HG03108 (cell line): ENCODE measurements around the gene FREM2.

ENCODE experiments used
- ATAC-seq: cut with Tn5 transposase; IDR thresholded peaks from one replicate; pipeline ENCODE4 v1.9.1; 2021; ENCODE audit warnings: moderate library complexity; ENCODE audit not compliant: unreplicated experiment

Gene FREM2

DNA sequence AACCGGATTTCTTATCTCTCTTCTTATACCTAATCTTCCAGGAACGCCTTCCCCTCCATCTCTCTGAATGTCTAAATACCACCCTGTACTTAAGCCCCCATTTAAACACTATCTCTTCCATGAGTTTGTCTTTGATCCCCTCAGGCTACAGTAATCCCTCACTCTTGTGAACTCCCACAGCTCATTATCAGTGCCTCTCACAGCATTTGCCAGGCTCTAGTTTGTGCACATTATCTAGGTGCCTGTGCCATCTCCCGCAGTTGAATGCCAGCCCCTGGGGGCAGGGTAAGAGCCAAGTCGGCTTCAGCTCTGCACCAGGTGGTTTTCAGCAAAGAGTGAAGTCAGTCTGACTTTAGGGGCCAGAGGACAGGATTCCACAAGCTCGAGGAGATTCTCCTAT lies 71.4 kb downstream of the FREM2 start:
- ATAC-seq, result no peak

DNA sequence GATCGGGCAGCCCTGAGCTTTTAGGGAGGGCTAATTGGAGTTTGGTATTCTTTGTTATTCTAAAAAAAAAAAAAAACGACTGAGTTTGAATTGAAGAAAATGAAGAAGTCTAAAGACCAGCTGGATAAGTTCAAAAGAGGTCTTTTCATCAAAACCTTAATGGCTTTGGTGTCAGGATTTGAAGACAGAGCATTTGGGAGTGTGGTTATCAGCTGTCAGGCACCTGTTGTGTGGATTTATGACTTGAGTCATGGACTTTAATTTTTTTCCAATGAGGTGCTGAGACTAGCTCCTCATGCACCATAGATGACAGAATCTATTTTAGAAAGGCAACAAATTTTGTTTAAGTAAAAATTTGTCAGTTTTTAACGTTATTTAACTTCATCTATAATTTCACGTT lies 72.5 kb downstream of the FREM2 start:
- no peak for ATAC-seq

DNA sequence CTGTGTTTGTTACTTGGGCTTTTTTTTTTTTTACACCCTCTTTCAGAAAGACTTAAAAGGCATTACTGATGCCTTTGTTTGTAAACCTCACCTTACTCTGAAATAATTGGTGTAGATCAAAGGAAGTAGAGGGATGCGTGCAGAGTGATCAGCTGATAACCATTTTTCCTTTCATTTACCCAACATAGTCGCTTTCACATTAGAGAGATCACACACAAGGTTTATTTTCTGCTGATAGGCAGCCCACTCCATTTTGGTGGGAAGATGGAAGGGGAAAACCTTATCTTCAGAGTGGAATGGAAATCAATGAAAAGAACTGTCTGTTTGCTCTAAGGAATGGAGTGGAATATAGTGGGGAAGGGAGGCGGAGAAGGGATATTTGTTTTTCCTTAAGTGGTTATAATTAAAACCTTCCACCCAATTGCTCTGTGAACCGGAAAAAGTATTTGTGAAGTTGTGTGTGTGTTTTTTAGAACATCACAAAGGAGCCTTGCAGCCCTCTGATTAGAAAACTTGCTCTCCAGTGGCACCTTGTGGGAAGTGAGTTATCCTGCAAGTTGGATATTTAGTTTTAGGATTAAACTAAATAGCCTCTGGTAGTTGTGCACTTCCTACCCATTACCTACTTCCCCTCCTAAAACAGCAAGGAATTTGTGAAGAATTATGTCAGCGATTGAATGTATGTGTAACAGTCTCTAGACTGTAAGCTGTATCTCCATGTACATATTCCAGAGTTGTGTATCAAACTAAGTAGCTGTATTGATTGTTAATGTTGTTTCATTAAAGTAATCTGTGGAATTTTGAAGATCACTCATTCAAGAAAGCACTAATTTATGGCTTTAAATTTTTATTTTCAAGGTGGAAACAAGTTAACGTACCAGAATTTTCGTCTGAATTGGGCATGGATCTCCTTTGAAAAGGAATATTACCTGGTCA lies 76.8 kb downstream of the FREM2 start:
- no peak for ATAC-seq

DNA sequence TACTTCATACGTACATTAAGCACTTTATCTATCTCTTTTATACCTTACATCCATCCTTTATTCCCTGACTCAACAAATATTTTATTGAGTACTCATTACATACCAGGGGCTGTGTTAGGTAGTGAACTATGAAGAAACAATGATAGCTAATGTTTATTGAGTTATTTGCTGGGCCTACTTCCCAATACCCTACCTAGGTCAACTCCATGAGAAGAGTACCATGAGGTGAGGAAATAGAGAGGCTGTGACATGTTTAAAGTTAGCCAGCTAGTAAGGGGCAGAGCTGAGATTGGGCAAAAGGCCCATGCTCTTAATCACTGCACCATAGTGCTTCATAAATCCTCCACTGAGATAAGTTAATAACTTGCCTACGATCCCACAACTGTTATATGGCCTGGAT lies 79.9 kb downstream of the FREM2 start:
- no peak for ATAC-seq

DNA sequence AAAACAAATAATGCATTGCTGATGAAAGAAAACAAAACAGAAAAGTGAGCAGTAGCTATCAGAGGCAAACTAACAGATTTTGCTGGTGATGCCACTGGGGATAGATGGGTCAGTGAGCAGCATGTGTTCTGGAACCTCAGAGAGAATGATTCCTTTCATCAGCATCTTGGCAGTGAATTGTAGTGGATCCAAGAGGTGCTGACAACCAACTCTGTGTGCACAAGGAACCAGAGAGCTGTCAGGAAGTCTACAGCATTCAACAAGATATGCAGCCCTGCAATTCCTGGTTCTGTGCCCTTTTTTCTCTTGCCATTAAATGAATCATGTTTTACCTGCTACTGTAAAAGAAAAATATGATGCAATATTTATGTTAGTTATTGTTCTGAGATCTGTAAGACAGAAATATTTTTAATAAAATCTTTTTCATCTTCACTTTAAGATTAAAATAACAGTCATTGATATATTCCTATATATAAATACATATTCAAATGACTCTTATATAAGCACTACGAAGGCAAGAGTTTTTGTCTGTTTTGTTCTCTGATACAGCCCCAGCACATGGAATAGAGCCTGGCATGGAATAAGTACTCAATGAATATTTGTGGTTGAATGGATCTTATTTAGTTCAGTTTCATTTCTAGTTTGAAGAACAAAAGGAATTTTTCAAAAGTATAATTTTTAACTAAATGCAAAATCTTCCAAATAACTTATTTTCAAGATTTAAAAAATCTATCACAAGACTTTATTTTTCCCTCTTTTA lies 80.8 kb downstream of the FREM2 start:
- ATAC-seq, result no peak

DNA sequence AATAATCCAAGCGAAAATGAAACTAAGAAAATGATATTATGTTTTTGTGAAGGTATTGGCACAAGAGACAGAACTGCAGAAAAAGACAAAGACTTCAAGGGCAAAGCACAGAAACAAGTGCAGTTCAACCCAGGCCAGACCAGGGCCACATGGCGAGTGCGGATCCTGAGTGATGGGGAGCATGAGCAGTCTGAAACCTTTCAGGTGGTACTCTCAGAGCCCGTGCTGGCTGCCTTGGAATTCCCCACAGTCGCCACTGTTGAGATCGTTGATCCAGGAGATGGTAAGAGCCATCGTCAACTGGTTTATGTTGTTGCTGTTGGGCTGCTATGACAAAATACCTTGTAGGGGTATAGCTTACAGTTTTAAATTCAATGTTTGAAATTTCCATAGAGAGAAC lies 82.6 kb downstream of the FREM2 start:
- ATAC-seq, result no peak

DNA sequence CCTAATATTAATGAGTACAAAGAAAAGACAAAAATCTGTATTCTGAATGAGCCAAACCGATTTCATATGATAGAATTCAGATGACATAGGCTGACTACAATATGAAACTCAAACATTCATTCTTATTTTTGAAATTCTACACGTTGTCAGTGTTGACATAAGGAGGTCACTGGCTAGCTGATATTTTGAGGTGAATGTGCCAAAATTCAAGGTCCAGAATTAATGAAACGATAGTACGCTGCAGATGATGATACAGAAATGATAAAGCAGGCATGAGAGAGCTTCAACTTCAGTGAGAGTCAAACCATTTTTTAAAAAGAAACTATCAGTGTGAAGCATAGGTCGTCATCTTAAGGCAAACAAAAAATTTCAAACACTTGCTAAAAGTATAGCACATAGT lies 88.2 kb downstream of the FREM2 start:
- ATAC-seq, result no peak

DNA sequence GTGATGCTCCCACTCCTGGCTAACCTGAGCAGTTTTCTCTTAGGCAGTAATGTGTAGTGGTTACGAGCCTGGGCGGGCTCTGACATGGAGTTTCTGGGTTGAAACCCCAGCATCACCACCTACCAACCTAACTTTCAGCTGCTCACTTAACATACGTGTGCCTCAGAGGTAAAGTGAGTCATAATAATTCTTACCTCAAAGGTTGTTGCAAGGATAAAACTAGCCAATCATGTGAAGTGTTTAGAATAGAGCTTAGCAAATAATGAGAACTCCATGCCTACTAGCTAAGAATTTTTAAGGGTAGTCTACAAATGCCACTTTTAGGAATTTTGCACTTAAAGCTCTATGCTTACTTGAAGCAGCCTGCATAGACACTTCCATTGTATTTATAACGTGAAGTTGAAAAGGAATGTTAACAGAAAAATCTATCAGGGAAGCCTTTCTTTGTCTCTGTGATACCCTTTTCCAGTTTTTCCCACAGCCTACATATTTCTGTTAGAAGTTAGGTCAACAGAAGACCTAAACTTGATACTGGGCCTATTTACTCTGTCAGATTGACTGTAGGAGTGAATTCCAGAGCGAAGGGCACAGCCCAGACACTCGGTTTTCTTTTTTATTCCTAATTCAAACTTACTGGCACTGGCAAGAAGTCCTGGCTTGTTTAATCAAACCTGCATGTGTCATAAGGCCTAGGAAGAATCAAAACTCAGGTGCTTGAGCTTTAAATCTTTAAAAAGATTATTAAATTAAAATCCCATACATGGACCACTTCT lies 90.7 kb downstream of the FREM2 start:
- no peak for ATAC-seq

DNA sequence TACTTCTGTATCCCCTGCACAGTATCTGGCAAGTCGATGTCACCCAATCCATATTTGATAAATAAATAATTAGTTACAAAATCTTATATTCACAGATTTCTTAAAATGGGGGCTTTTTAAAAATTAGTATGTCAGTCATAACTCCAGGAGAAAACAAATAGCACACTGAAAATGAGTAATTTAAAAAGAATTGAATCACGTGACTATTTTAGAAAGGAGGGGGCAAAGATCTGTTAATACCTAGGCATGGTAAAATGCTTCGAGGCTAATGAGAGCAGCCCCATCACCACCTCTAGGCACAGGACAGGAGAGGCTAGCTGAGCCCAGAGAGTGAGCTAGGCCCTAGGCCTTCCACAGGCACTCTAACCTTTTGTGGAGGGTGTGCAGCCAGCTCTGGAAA lies 94.7 kb downstream of the FREM2 start:
- ATAC-seq, result no peak

DNA sequence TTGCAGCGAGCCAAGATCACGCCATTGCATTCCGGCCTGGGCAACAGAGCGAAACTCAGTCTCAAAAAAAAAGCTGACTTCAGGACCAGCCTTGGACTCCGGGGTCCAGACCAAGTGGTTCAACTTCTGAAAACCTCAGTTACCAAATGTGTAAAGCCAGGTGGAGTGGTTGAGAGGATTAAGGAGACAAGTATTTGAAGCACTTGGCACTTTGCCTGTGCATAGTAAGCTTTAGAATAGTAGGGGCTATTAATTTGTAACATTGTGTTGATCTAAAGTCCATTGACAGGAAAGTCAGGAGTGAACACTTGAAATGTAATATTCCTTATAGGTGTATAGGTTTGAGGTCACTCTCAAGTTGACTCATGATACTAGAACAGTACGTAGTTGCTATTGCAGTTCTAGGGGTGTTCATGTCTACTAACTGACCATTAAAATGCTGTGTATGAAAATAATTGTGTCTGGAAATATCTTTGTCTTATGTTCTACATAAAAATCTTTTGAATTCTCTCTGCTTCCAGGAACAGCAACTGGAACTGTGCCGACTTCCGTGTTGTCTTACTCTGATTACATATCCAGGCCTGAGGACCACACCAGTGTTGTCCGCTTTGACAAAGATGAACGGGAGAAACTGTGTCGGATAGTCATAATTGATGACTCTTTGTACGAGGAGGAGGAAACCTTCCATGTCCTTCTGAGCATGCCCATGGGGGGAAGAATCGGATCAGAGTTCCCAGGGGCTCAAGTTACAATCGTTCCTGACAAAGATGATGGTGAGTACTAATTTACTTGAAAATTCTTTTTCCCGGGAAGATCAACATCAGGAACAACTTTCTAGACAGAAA lies 97.4 kb downstream of the FREM2 start:
- no peak for ATAC-seq

DNA sequence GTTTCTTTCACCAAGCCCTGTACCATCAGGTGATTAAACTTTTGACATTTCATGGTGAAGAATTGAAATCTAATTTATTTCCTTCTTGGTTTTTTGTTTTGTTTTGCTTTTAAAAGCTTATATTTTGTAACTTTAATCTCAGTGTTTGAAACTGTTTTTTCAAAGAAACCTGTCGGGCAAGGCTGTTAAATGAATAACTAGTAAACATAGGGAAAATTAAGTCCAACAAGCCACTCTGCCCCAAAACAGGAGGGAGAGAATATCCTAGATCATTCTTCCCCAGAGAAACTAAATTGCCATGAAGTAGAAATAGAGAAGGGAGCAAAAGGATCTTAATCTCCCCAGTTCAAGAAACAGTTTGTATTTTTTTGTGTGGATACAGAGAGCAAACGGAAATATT lies 98.2 kb downstream of the FREM2 start:
- no peak for ATAC-seq

DNA sequence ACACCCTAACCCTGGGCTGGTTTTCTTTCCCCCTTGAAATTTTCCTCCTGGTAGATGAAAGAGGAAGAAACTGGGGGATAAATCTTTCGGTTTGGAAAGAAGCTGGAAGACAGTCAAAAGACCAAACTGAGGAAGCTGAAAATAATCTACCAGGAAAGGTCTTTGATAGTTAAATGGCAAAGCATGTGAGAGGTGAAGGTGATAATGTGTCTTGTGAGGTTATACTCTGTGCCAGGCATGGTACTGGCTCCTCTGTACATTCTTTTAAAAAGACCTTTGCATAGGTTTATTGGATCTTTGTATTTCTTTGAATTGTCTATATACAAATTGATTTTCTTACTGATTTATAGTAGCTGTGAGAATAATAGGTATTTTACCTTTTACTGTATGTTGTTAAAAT lies 98.6 kb downstream of the FREM2 start:
- ATAC-seq, result no peak

DNA sequence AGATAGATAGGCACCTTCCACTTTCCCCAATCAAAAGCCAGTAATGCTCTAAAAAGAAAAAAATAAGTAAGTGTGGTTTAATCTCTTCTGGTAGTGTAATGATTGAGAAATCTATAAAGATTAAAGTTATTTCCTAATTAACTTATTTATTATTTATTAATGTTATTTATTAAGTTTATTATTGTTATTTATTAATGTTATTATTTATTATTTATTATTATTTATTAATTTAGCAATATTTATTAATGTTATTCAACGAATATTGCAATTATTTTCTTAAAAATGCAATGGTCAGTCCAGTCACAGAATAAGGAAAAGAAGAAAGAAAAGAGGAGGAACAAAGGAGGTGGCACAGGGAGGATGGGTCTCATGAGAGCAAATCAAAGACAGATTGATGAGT lies 100.7 kb downstream of the FREM2 start:
- ATAC-seq, result no peak

DNA sequence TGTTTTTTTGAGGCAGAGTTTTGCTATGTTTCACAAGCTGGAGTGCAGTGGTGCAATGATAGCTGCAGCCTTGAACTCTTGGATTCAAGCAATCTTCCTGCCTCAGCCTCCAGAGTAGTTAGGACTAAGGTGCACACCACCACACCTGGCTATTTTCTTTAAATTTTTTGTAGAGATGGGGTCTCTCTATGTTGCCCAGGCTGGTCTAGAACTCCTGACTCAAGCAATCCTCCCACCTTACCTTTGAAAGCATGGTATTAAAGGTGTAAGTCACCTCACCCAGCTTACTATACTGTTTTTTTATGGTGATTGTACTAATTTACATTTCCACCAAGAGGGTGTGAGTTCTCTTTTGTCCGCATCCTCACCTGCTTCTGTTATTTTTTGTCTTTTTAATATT lies 110.0 kb downstream of the FREM2 start:
- no peak for ATAC-seq

DNA sequence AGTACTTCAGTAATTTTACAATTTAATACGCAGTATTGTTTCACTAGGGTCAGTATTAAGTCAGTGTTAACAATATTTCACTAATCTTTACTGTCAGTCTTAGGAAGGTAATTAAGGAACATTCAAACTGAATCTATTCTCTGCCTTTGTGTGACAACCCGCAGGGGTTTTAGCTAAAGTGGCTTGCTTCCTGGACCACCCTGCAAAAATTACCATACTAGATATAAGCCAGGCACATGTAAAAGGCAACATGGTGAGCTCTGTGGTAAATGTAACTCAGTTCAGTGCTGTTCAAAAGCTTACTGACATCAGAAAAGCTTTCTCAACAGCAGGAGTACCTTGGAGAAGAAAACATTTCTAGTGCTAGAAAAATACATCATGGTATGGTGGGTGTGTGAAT lies 116.7 kb downstream of the FREM2 start:
- ATAC-seq, result no peak

DNA sequence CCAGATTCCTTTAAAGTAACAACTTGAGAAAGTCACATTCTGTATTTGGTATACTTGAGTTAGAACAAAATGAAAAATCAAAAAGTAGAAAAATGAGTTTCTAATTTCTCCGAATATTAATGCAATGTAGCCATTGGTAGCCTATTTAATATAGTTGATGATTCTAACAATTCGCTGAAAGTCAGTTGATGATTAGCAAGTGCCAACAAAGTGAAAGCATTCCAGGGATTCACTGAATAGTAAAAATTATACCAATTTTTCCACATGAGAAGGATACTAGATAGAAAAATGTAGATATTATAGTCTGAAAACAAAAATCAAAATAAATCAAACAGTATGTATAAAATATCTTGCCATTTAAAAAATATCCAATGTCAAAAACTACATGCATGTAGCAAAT lies 117.2 kb downstream of the FREM2 start:
- no peak for ATAC-seq

DNA sequence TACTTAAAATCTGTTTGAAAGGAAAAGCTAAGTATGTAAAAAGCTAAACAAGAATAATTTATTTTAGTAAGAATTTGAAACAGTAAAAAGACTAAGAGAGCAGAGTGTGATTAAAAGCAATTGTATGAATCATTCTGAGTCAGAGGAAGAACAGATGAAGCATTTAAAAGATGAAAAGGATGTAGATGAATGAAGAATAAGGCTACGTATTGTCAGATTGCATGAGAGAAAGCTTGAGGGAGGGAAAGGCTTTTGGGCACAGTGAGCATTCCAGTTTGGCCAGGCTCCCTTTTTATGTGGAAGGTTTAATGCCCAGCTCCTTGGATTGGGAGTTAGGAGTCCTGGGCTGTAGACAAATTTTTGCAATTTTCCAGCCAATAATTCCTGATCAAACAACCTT lies 117.7 kb downstream of the FREM2 start:
- ATAC-seq, result no peak

DNA sequence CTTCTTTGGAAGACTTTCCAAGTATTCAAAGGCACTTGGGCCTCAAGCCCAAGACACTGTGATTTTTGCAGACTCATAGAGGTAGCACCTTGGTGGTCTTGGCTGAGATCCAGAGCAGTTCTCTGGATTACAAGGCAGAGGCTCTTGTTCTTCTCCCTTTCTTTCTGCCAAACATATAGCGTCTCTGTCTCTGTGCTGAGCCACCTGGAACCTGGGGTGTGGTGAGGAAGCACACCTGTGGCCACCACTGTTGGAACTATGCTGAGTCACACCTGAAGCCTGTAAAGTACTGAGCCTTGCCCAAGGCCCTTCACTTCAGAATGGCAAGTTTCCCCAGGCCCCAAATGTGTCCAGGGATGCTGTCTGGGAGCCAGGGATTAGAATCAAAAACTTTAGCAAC lies 127.5 kb downstream of the FREM2 start:
- ATAC-seq, result no peak

DNA sequence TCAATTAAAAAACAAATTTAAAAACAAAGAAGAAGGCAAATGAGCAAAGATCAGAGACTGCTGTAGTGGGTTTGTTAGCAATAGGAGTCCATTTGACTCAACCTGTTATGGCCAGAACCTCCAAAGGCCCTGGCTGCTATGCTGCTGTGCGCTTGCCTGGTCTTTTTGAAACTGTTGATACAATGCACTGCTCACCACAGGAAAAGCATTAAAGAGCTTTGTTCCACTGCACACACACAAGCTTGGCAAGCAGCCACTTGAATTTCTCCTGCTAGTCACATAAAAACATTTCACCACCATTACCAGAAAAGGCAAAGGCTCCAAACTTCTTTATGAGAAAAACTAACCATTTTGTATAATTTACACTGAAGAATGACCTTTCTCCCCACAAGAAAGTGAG lies 132.2 kb downstream of the FREM2 start:
- no peak for ATAC-seq

DNA sequence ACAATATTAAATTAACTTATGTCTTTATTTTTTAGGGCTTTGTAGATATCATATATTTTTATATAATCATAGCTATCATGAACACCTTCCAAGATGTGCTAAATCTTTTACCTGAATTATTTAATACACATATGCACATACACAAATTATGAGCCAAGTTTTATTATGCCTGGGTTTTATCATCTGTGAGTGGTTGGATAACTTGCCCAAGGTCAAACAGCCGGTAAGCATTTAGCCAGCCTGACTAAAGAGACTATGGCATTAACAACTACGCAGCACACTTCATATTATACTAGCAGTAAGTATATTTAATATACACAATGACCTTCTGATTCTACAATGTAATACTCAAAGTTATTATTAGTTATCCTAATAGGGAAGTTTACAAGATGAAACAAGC lies 132.7 kb downstream of the FREM2 start:
- ATAC-seq, result no peak
